NCI-H2107 treated with DMSO at 0.1 percent for 48 hours (cell line): Measurements from ENCODE around the gene NFAT5.
"Not testable (repeated sequence)": the region's sequence is repeated elsewhere in the genome, so short reads cannot be mapped to it uniquely, and the experiment has no call there.

ENCODE experiments used
- DNase-seq: peaks from one replicate; lab custom pipeline; 2025; ENCODE audit not compliant: unreplicated experiment; lab: John Stamatoyannopoulos, UW

Gene NFAT5

GRCh38 chr16:69727916-69728270, 162.1 kb downstream of the NFAT5 start:
- peak; percentile 32 for DNase-seq

- not testable (repeated sequence) for DNase-seq
These were observed 163.3 kb downstream of the NFAT5 start for GRCh38 chr16:69729030-69729429.

- not testable (repeated sequence) for DNase-seq
These were observed 165.5 kb downstream of the NFAT5 start for GRCh38 chr16:69731280-69731679.

GRCh38 chr16:69732101-69732500, 166.3 kb downstream of the NFAT5 start:
- no peak for DNase-seq

- DNase-seq = no peak
These were observed 175.8 kb downstream of the NFAT5 start for GRCh38 chr16:69741519-69741918.

- DNase-seq = no peak
These were observed 176.5 kb downstream of the NFAT5 start for GRCh38 chr16:69741951-69742904.

GRCh38 chr16:69744363-69745231, 178.8 kb downstream of the NFAT5 start:
- DNase-seq = no peak

- DNase-seq = no peak
These were observed 179.5 kb downstream of the NFAT5 start for GRCh38 chr16:69745232-69745612.

GRCh38 chr16:69745959-69746358, 180.2 kb downstream of the NFAT5 start:
- no peak for DNase-seq

GRCh38 chr16:69747115-69747514, 181.3 kb downstream of the NFAT5 start:
- DNase-seq = no peak

GRCh38 chr16:69748694-69749345, 183.1 kb downstream of the NFAT5 start:
- DNase-seq = no peak

- DNase-seq = no peak
These were observed 188.3 kb downstream of the NFAT5 start for GRCh38 chr16:69754143-69754468.
